ENCODE measurements around the gene LRRC73.

- TF ChIP-seq CTCF (IDR thresholded peaks at IDR 0.05; ENCODE audit: low read depth, low read length), result no peak
- TF ChIP-seq MYC (IDR thresholded peaks at IDR 0.05; ENCODE audit: low read depth, low read length), result no peak
- no peak for TF ChIP-seq POLR2A (IDR thresholded peaks at IDR 0.05; ENCODE audit: extremely low read depth, insufficient read length)
These were observed 28.4 kb downstream of the LRRC73 start for GRCh38 chr6:43481591-43482236.
